CD8-positive, alpha-beta memory T cell (primary cell): ENCODE results near the gene AP4S1. TPM values are rescaled to one million over a fixed set of nuclear protein-coding genes. Genes with fewer than 3 reads are reported as not detected.
"Not testable (repeated sequence)": the region's sequence is repeated elsewhere in the genome, so short reads cannot be mapped to it uniquely, and the experiment has no call there.

Source experiments
- CTCF ChIA-PET: fragments of 350-600 bp; sonication (Branson Sonifier 250); formaldehyde crosslinking; loops from one replicate; lab custom pipeline; 2021; ENCODE audit warnings: antibody characterized with exemption; lab: Charles Lee
- POLR2A ChIA-PET: fragments of 350-600 bp; sonication (Branson Sonifier 250); formaldehyde crosslinking; loops from one replicate; lab custom pipeline; 2021; ENCODE audit warnings: antibody characterized with exemption; lab: Charles Lee
- DNase-seq, 5 donors: peaks; one replicate each; pipeline versions ENCODE4 v3.0.0 to v3.0.0-alpha.2; 2020 to 2022; ENCODE audit warnings: mixed read lengths in 1 of 5
- H3K27ac ChIP-seq: one replicate; pipeline ENCODE4 v1.7.0; 2013; ENCODE audit warnings: low read depth, mild to moderate bottlenecking, low read length, moderate library complexity
- H3K27me3 ChIP-seq: 2 replicates; pipeline ENCODE4 v1.7.0; 2013; ENCODE audit warnings: low read length, mild to moderate bottlenecking; ENCODE audit not compliant: insufficient read depth, poor library complexity, severe bottlenecking
- H3K36me3 ChIP-seq: 2 replicates; pipeline ENCODE4 v1.7.0; 2013; ENCODE audit warnings: mild to moderate bottlenecking, low read length, moderate library complexity; ENCODE audit not compliant: insufficient read depth
- H3K4me1 ChIP-seq: 2 replicates; pipeline ENCODE4 v1.7.0; 2013; ENCODE audit warnings: mild to moderate bottlenecking, low read length, moderate library complexity; ENCODE audit not compliant: insufficient read depth
- H3K4me3 ChIP-seq: 2 replicates; pipeline ENCODE4 v1.7.0; 2013; ENCODE audit warnings: mild to moderate bottlenecking, low read length
- H3K9me3 ChIP-seq: 2 replicates; pipeline ENCODE4 v1.7.0; 2013; ENCODE audit warnings: mild to moderate bottlenecking, low read length
- H3K27ac Mint-ChIP-seq, 8 donors: one replicate each; pipeline ENCODE4 v1.8.0; 2020 to 2021; ENCODE audit warnings: mixed read lengths in 8 of 8, mild to moderate bottlenecking in 6 of 8, inconsistent platforms in 3 of 8, moderate library complexity in 3 of 8
- H3K27me3 Mint-ChIP-seq, 2 donors: one replicate each; pipeline ENCODE4 v1.8.0; 2020 to 2021; ENCODE audit warnings: mixed read lengths in 2 of 2, mild to moderate bottlenecking in 1 of 2, moderate library complexity in 1 of 2
- H3K36me3 Mint-ChIP-seq, 3 donors: one replicate each; pipeline ENCODE4 v1.8.0; 2020 to 2021; ENCODE audit warnings: mixed read lengths in 3 of 3, inconsistent platforms in 1 of 3, mild to moderate bottlenecking in 1 of 3
- H3K4me1 Mint-ChIP-seq, 3 donors: one replicate each; pipeline ENCODE4 v1.8.0; 2020 to 2021; ENCODE audit warnings: mixed read lengths in 3 of 3, inconsistent platforms in 1 of 3, mild to moderate bottlenecking in 1 of 3
- H3K4me3 Mint-ChIP-seq, 7 donors: one replicate each; pipeline ENCODE4 v1.8.0; 2020 to 2021; ENCODE audit warnings: mixed read lengths in 7 of 7, mild to moderate bottlenecking in 6 of 7, moderate library complexity in 4 of 7, inconsistent platforms in 2 of 7
- H3K9me3 Mint-ChIP-seq, 5 donors: one replicate each; pipeline ENCODE4 v1.8.0; 2020 to 2022; ENCODE audit warnings: mixed read lengths in 5 of 5, mild to moderate bottlenecking in 3 of 5, moderate library complexity in 2 of 5, inconsistent platforms in 1 of 5
- polyA plus RNA-seq: library from polyadenylated mRNA; unstranded; fragments of 300-500 nt; fragmentation: Illumina TruSeq; gene quantifications from one replicate; pipeline ENCODE4 v1.2.3, GENCODE V29; 2021
- total RNA-seq, 2 experiments: library from RNA; stranded (reverse); gene quantifications; one replicate each; pipeline ENCODE4 v1.2.3, GENCODE V29; 2021

AP4S1 gene
- total and polyA plus RNA-seq, 3 experiments from 2014 or later: 7.1 to 10.8 (median 9.9) TPM

DNA sequence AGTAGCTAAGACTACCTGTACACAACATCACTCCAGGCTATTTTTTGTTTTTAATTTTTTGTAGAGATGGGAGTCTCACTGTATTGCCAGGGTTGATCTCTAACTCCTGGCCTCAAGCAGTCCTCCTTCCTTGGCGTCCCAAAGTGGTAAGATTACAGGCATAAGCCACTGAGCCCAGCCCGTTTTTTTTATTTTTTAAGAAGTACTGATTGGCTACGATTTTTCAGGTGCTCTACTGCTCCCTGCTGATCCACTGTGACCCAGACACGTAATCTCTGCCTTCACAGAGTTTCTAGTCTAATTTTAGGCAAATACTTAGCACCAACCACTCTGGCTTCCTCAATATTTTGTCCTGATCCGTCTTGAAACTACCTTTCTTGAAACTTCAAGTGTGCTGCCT, 5.0 kb downstream of the AP4S1 start:
- DNase-seq: no peak
- peaks cover 0 to 10% (median 0%) of the 10 kb centered on the region in 3 donors for H3K36me3 Mint-ChIP-seq
- Histone ChIP-seq H3K27me3 (no peaks in the 10 kb centered on the region), H3K4me3 (no peak overlapping the region), H3K27ac (no peak overlapping the region), H3K36me3 (no peaks in the 10 kb centered on the region), H3K9me3 (no peaks in the 10 kb centered on the region), H3K4me1 (peaks cover 5% of the 10 kb centered on the region)
- peak overlapping the region in 1 of 7 donors; percentile 13 for H3K4me3 Mint-ChIP-seq
- no peaks in the 10 kb centered on the region for H3K9me3 Mint-ChIP-seq
- H3K27me3 Mint-ChIP-seq: no peaks in the 10 kb centered on the region
- H3K4me1 Mint-ChIP-seq: peaks cover 22 to 43% (median 27%) of the 10 kb centered on the region in 3 donors
- CTCF ChIA-PET: no interaction called here
- H3K27ac Mint-ChIP-seq: peak overlapping the region in 3 of 8 donors; percentile 15 to 69 (median 27)
- POLR2A ChIA-PET: no interaction called here

GRCh38 chr14:31036552-31036951, 11.1 kb downstream of the AP4S1 start:
- peaks cover 6 to 18% (median 10%) of the 10 kb centered on the region in 3 donors for H3K36me3 Mint-ChIP-seq
- Histone ChIP-seq H3K9me3 (no peaks in the 10 kb centered on the region), H3K4me3 (no peak overlapping the region), H3K27ac (no peak overlapping the region), H3K36me3 (no peaks in the 10 kb centered on the region), H3K4me1 (no peaks in the 10 kb centered on the region), H3K27me3 (no peaks in the 10 kb centered on the region)
- ChIA-PET POLR2A (no interaction called here), CTCF (no interaction called here)
- no peak overlapping the region for H3K27ac Mint-ChIP-seq
- H3K27me3 Mint-ChIP-seq: no peaks in the 10 kb centered on the region
- H3K4me3 Mint-ChIP-seq: no peak overlapping the region
- no peak for DNase-seq
- H3K4me1 Mint-ChIP-seq: peaks cover 3 to 12% (median 6%) of the 10 kb centered on the region in 3 donors
- H3K9me3 Mint-ChIP-seq: no peaks in the 10 kb centered on the region

DNA sequence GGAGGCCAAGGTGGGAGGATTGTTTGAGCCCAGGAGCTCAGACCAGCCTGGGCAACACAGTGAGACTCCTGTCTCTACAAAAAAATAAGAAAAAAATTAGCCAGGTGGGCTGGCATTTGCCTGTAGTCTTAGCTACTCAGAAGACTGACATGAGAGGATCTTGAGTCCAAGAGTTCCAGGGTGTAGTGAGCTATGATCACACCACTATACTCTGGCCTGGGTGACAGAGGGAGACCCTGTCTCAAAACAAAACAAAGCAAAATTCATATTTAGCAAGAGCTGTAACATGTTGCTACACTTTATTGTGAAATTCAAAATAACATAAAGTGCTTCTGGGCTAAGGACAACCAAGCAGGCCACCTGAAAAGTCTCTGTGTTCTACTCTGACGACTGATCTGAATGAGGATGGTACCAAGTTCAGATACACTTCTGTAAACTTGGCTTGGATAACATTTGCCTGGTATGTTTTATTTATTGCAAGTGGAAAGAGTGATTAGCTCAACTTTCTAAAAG, 12.3 kb downstream of the AP4S1 start:
- CTCF ChIA-PET: interaction anchor here (0.9 kb wide), 1 partner anchor 58 kb away, joined by 3 read pairs; no protein-coding TSS in a partner anchor
- POLR2A ChIA-PET: no interaction called here

DNA sequence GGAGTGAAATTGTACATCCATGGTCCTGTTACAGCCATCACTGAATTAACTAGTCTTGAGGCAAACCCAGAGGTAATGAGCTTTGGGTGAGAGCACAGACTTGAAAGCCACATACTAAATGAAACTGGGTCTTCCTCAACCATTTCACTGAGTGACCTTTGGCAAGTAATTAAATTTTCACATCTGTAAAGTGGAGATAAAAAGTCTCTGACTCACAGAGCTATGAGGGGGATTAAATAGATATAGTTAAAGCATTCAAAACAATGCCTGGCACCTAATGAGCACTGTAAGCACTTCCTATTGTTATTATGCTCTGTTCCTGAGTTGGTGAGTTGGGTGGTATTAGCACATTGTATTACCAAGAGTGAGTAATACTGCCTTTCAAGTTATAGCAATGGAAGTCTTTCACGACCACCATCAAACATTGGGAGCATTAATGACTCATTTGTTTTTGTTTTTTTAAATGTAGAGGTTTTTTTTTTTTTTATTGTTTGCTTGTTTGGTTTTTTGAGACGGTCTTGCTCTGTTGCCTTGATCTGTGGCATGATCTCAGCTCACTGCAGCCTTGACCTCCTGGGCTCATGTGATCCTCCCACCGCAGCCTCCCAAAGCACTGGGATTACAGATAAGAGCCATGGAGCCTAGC, 13.2 kb downstream of the AP4S1 start:
- no peak for DNase-seq
- Histone ChIP-seq H3K36me3 (no peaks in the 10 kb centered on the region), H3K27me3 (no peaks in the 10 kb centered on the region), H3K4me1 (no peaks in the 10 kb centered on the region), H3K4me3 (no peak overlapping the region), H3K9me3 (no peaks in the 10 kb centered on the region), H3K27ac (peak overlapping the region; percentile 11)
- no peaks in the 10 kb centered on the region for H3K9me3 Mint-ChIP-seq
- H3K4me1 Mint-ChIP-seq: peaks cover 0 to 3% (median 0%) of the 10 kb centered on the region in 3 donors
- H3K36me3 Mint-ChIP-seq: peaks cover 6 to 16% (median 10%) of the 10 kb centered on the region in 3 donors
- ChIA-PET POLR2A (no interaction called here), CTCF (interaction anchor here (0.6 to 1.5 kb wide), 5 partner anchors 11 to 82 kb away, joined by 3 to 4 read pairs (median 3); no protein-coding TSS in a partner anchor)
- H3K27ac Mint-ChIP-seq: no peak overlapping the region
- H3K27me3 Mint-ChIP-seq: no peaks in the 10 kb centered on the region
- no peak overlapping the region for H3K4me3 Mint-ChIP-seq

More for the DNA sequence above, 12.3 kb downstream of the AP4S1 start:
- H3K27ac ChIP-seq: peak overlapping the region; percentile 11
- no peaks in the 10 kb centered on the region for H3K9me3 ChIP-seq
- DNase-seq: no peak
- H3K27me3 Mint-ChIP-seq: no peaks in the 10 kb centered on the region
- H3K27me3 ChIP-seq: no peaks in the 10 kb centered on the region
- peaks cover 6 to 18% (median 10%) of the 10 kb centered on the region in 3 donors for H3K36me3 Mint-ChIP-seq
- H3K36me3 ChIP-seq: no peaks in the 10 kb centered on the region
- no peaks in the 10 kb centered on the region for H3K4me1 ChIP-seq
- H3K4me1 Mint-ChIP-seq: peaks cover 0 to 5% (median 2%) of the 10 kb centered on the region in 3 donors
- no peak overlapping the region for H3K4me3 Mint-ChIP-seq
- H3K9me3 Mint-ChIP-seq: no peaks in the 10 kb centered on the region
- no peak overlapping the region for H3K4me3 ChIP-seq
- no peak overlapping the region for H3K27ac Mint-ChIP-seq

GRCh38 chr14:31042300-31042699, 16.9 kb downstream of the AP4S1 start:
- POLR2A ChIA-PET: interaction anchor here (0.6 kb wide), 1 partner anchor 469 kb away, joined by 3 read pairs; no protein-coding TSS in a partner anchor
- H3K9me3 ChIP-seq: no peaks in the 10 kb centered on the region
- no peaks in the 10 kb centered on the region for H3K27me3 ChIP-seq
- H3K36me3 ChIP-seq: no peaks in the 10 kb centered on the region
- peaks cover 1 to 11% (median 10%) of the 10 kb centered on the region in 3 donors for H3K36me3 Mint-ChIP-seq
- H3K27me3 Mint-ChIP-seq: no peaks in the 10 kb centered on the region
- CTCF ChIA-PET: no interaction called here
- no peak overlapping the region for H3K27ac ChIP-seq
- no peak for DNase-seq
- H3K4me3 Mint-ChIP-seq: no peak overlapping the region
- no peak overlapping the region for H3K27ac Mint-ChIP-seq
- H3K4me3 ChIP-seq: no peak overlapping the region
- H3K4me1 ChIP-seq: no peaks in the 10 kb centered on the region
- H3K9me3 Mint-ChIP-seq: no peaks in the 10 kb centered on the region
- peaks cover 4 to 17% (median 8%) of the 10 kb centered on the region in 3 donors for H3K4me1 Mint-ChIP-seq

DNA sequence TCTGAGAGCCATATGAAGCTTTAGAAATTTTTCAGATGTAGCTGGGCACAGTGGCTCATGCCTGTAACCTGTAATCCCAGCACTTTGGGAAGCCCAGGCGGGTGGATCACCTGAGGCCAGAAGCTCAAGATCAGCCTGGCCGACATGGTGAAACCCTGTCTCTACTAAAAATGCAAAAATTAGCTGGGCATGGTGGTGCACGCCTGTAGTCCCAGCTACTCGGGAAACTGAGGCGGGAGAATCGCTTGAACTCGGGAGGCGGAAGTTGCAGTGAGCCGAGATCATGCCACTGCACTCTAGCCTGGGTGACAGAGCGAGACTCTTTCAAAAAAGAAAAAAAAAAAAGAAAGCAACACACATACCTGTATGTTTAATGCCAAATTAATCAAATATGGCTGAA, 17.4 kb downstream of the AP4S1 start:
- H3K36me3 Mint-ChIP-seq, H3K4me3 ChIP-seq, H3K27me3 ChIP-seq, H3K36me3 ChIP-seq, H3K27ac ChIP-seq, H3K4me1 ChIP-seq, H3K9me3 Mint-ChIP-seq, H3K4me3 Mint-ChIP-seq, H3K9me3 ChIP-seq, DNase-seq, H3K27me3 Mint-ChIP-seq, CTCF ChIA-PET: not testable (repeated sequence)
- Mint-ChIP-seq H3K4me1 (peaks cover 4 to 17% (median 8%) of the 10 kb centered on the region in 3 donors), H3K27ac (peak overlapping the region in 2 of 8 donors; percentile 11 to 84)
- POLR2A ChIA-PET: interaction anchor here (0.6 to 0.9 kb wide), 2 partner anchors 16 to 470 kb away, joined by 3 read pairs; partner anchors contain the start of gene STRN3

- no peaks in the 10 kb centered on the region for H3K9me3 ChIP-seq
- DNase-seq: no peak
- no peaks in the 10 kb centered on the region for H3K27me3 ChIP-seq
- H3K4me3 Mint-ChIP-seq: no peak overlapping the region
- no peaks in the 10 kb centered on the region for H3K27me3 Mint-ChIP-seq
- no peak overlapping the region for H3K27ac ChIP-seq
- ChIA-PET POLR2A (interaction anchor here (0.9 kb wide), 1 partner anchor 17 kb away, joined by 3 read pairs; the partner anchor contains the start of gene STRN3), CTCF (interaction anchor here (1.2 kb wide), 1 partner anchor 17 kb away, joined by 3 read pairs; the partner anchor contains the start of gene STRN3)
- no peak overlapping the region for H3K4me3 ChIP-seq
- H3K27ac Mint-ChIP-seq: peak overlapping the region in 1 of 8 donors; percentile 11
- H3K4me1 Mint-ChIP-seq: peaks cover 4 to 17% (median 8%) of the 10 kb centered on the region in 3 donors
- H3K9me3 Mint-ChIP-seq: no peaks in the 10 kb centered on the region
- no peaks in the 10 kb centered on the region for H3K36me3 ChIP-seq
- H3K4me1 ChIP-seq: no peaks in the 10 kb centered on the region
- H3K36me3 Mint-ChIP-seq: peaks cover 0 to 4% (median 3%) of the 10 kb centered on the region in 3 donors
Measured at GRCh38 chr14:31043379-31043778, 17.9 kb downstream of the AP4S1 start.

- H3K27me3 ChIP-seq: no peaks in the 10 kb centered on the region
- H3K27ac Mint-ChIP-seq: peak overlapping the region in 1 of 8 donors; percentile 78
- peaks cover 0 to 5% (median 4%) of the 10 kb centered on the region in 3 donors for H3K36me3 Mint-ChIP-seq
- ChIA-PET POLR2A (no interaction called here), CTCF (no interaction called here)
- no peaks in the 10 kb centered on the region for H3K9me3 Mint-ChIP-seq
- no peaks in the 10 kb centered on the region for H3K36me3 ChIP-seq
- no peak overlapping the region for H3K4me3 ChIP-seq
- no peaks in the 10 kb centered on the region for H3K9me3 ChIP-seq
- no peak overlapping the region for H3K4me3 Mint-ChIP-seq
- H3K27ac ChIP-seq: no peak overlapping the region
- DNase-seq: no peak
- no peaks in the 10 kb centered on the region for H3K27me3 Mint-ChIP-seq
- peaks cover 4 to 18% (median 8%) of the 10 kb centered on the region in 3 donors for H3K4me1 Mint-ChIP-seq
- no peaks in the 10 kb centered on the region for H3K4me1 ChIP-seq
Measured at GRCh38 chr14:31045501-31046080, 20.1 kb downstream of the AP4S1 start.
